ENCODE data around the gene SCO1.

SCO1 gene

GRCh38 chr17:10651927-10652326 lies 45.4 kb downstream of the SCO1 start:
- Histone ChIP-seq H3K4me2 (ENCODE audit: low read length) (no peak overlapping the region), H3K27me3 (ENCODE audit: control insufficient read depth, insufficient read depth, low read length) (no peaks in the 10 kb centered on the region), H3K4me1 (ENCODE audit: control insufficient read depth, insufficient read depth, low read length) (peaks cover 16% of the 10 kb centered on the region), H3K9me3 (replicated peaks; ENCODE audit: low read length) (no peaks in the 10 kb centered on the region), H3K4me3 (ENCODE audit: low read length) (no peak overlapping the region), H3K36me3 (ENCODE audit: insufficient read depth, low read length) (no peaks in the 10 kb centered on the region), H3K9ac (ENCODE audit: low read depth, low read length) (no peak overlapping the region)

- no peak overlapping the region for H3K4me2 ChIP-seq (ENCODE audit: low read length)
- no peaks in the 10 kb centered on the region for H3K27me3 ChIP-seq (ENCODE audit: control insufficient read depth, insufficient read depth, low read length)
- H3K4me3 ChIP-seq (ENCODE audit: low read length) = no peak overlapping the region
Observed at GRCh38 chr17:10649602-10650001, 47.7 kb downstream of the SCO1 start.

GRCh38 chr17:10648956-10649355 lies 48.4 kb downstream of the SCO1 start:
- no peak overlapping the region for H3K4me2 ChIP-seq (ENCODE audit: low read length)
- no peaks in the 10 kb centered on the region for H3K36me3 ChIP-seq (ENCODE audit: insufficient read depth, low read length)
- H3K4me1 ChIP-seq (ENCODE audit: control insufficient read depth, insufficient read depth, low read length) = peaks cover 16% of the 10 kb centered on the region
- H3K9ac ChIP-seq (ENCODE audit: low read depth, low read length) = no peak overlapping the region
- H3K4me3 ChIP-seq (ENCODE audit: low read length) = no peak overlapping the region
- no peaks in the 10 kb centered on the region for H3K27me3 ChIP-seq (ENCODE audit: control insufficient read depth, insufficient read depth, low read length)
- H3K9me3 ChIP-seq (replicated peaks; ENCODE audit: low read length) = no peaks in the 10 kb centered on the region

More at GRCh38 chr17:10649602-10650001, 47.7 kb downstream of the SCO1 start:
- Histone ChIP-seq H3K9me3 (replicated peaks; ENCODE audit: low read length) (no peaks in the 10 kb centered on the region), H3K9ac (ENCODE audit: low read depth, low read length) (no peak overlapping the region), H3K36me3 (ENCODE audit: insufficient read depth, low read length) (no peaks in the 10 kb centered on the region), H3K4me1 (ENCODE audit: control insufficient read depth, insufficient read depth, low read length) (peaks cover 16% of the 10 kb centered on the region)

- no peak overlapping the region for H3K9ac ChIP-seq (ENCODE audit: low read depth, low read length)
- no peaks in the 10 kb centered on the region for H3K9me3 ChIP-seq (replicated peaks; ENCODE audit: low read length)
Observed at GRCh38 chr17:10648381-10648780, 49.0 kb downstream of the SCO1 start.

GRCh38 chr17:10646392-10646990 lies 50.8 kb downstream of the SCO1 start:
- Histone ChIP-seq H3K36me3 (ENCODE audit: insufficient read depth, low read length) (no peaks in the 10 kb centered on the region), H3K4me1 (ENCODE audit: control insufficient read depth, insufficient read depth, low read length) (peaks cover 8% of the 10 kb centered on the region), H3K4me3 (ENCODE audit: low read length) (no peak overlapping the region), H3K9ac (ENCODE audit: low read depth, low read length) (no peak overlapping the region), H3K9me3 (replicated peaks; ENCODE audit: low read length) (no peaks in the 10 kb centered on the region), H3K4me2 (ENCODE audit: low read length) (no peak overlapping the region), H3K27me3 (ENCODE audit: control insufficient read depth, insufficient read depth, low read length) (no peaks in the 10 kb centered on the region)

More at GRCh38 chr17:10648381-10648780, 49.0 kb downstream of the SCO1 start:
- Histone ChIP-seq H3K27me3 (ENCODE audit: control insufficient read depth, insufficient read depth, low read length) (no peaks in the 10 kb centered on the region), H3K4me1 (ENCODE audit: control insufficient read depth, insufficient read depth, low read length) (peaks cover 15% of the 10 kb centered on the region), H3K4me2 (ENCODE audit: low read length) (no peak overlapping the region), H3K36me3 (ENCODE audit: insufficient read depth, low read length) (no peaks in the 10 kb centered on the region), H3K4me3 (ENCODE audit: low read length) (no peak overlapping the region)

- H3K36me3 ChIP-seq (ENCODE audit: insufficient read depth, low read length) = no peaks in the 10 kb centered on the region
- H3K4me1 ChIP-seq (ENCODE audit: control insufficient read depth, insufficient read depth, low read length) = no peaks in the 10 kb centered on the region
- H3K9ac ChIP-seq (ENCODE audit: low read depth, low read length) = no peak overlapping the region
- H3K4me3 ChIP-seq (ENCODE audit: low read length) = no peak overlapping the region
- H3K27me3 ChIP-seq (ENCODE audit: control insufficient read depth, insufficient read depth, low read length) = no peaks in the 10 kb centered on the region
- H3K4me2 ChIP-seq (ENCODE audit: low read length) = no peak overlapping the region
- H3K9me3 ChIP-seq (replicated peaks; ENCODE audit: low read length) = no peaks in the 10 kb centered on the region
Observed at GRCh38 chr17:10640475-10640874, 56.9 kb downstream of the SCO1 start.

GRCh38 chr17:10638151-10638550 lies 59.2 kb downstream of the SCO1 start:
- Histone ChIP-seq H3K4me3 (ENCODE audit: low read length) (no peak overlapping the region), H3K27me3 (ENCODE audit: control insufficient read depth, insufficient read depth, low read length) (no peaks in the 10 kb centered on the region), H3K9ac (ENCODE audit: low read depth, low read length) (no peak overlapping the region), H3K9me3 (replicated peaks; ENCODE audit: low read length) (no peaks in the 10 kb centered on the region), H3K4me2 (ENCODE audit: low read length) (no peak overlapping the region), H3K4me1 (ENCODE audit: control insufficient read depth, insufficient read depth, low read length) (no peaks in the 10 kb centered on the region), H3K36me3 (ENCODE audit: insufficient read depth, low read length) (no peaks in the 10 kb centered on the region)

GRCh38 chr17:10635290-10635689 lies 62.0 kb downstream of the SCO1 start:
- H3K4me1 ChIP-seq (ENCODE audit: control insufficient read depth, insufficient read depth, low read length) = no peaks in the 10 kb centered on the region
- H3K9ac ChIP-seq (ENCODE audit: low read depth, low read length) = no peak overlapping the region
- no peaks in the 10 kb centered on the region for H3K9me3 ChIP-seq (replicated peaks; ENCODE audit: low read length)
- H3K4me3 ChIP-seq (ENCODE audit: low read length) = no peak overlapping the region
- no peak overlapping the region for H3K4me2 ChIP-seq (ENCODE audit: low read length)
- no peaks in the 10 kb centered on the region for H3K36me3 ChIP-seq (ENCODE audit: insufficient read depth, low read length)
- no peaks in the 10 kb centered on the region for H3K27me3 ChIP-seq (ENCODE audit: control insufficient read depth, insufficient read depth, low read length)

GRCh38 chr17:10633738-10634379 lies 63.5 kb downstream of the SCO1 start:
- Histone ChIP-seq H3K4me1 (ENCODE audit: control insufficient read depth, insufficient read depth, low read length) (no peaks in the 10 kb centered on the region), H3K4me3 (ENCODE audit: low read length) (no peak overlapping the region), H3K36me3 (ENCODE audit: insufficient read depth, low read length) (no peaks in the 10 kb centered on the region), H3K27me3 (ENCODE audit: control insufficient read depth, insufficient read depth, low read length) (no peaks in the 10 kb centered on the region), H3K4me2 (ENCODE audit: low read length) (no peak overlapping the region), H3K9me3 (replicated peaks; ENCODE audit: low read length) (no peaks in the 10 kb centered on the region), H3K9ac (ENCODE audit: low read depth, low read length) (no peak overlapping the region)

GRCh38 chr17:10631701-10632100 lies 65.6 kb downstream of the SCO1 start:
- Histone ChIP-seq H3K27me3 (ENCODE audit: control insufficient read depth, insufficient read depth, low read length) (no peaks in the 10 kb centered on the region), H3K4me1 (ENCODE audit: control insufficient read depth, insufficient read depth, low read length) (no peaks in the 10 kb centered on the region), H3K9me3 (replicated peaks; ENCODE audit: low read length) (no peaks in the 10 kb centered on the region), H3K36me3 (ENCODE audit: insufficient read depth, low read length) (no peaks in the 10 kb centered on the region), H3K9ac (ENCODE audit: low read depth, low read length) (no peak overlapping the region), H3K4me2 (ENCODE audit: low read length) (no peak overlapping the region), H3K4me3 (ENCODE audit: low read length) (no peak overlapping the region)

GRCh38 chr17:10631048-10631700 lies 66.2 kb downstream of the SCO1 start:
- no peak overlapping the region for H3K4me2 ChIP-seq (ENCODE audit: low read length)
- no peaks in the 10 kb centered on the region for H3K9me3 ChIP-seq (replicated peaks; ENCODE audit: low read length)
- H3K9ac ChIP-seq (ENCODE audit: low read depth, low read length) = no peak overlapping the region
- no peaks in the 10 kb centered on the region for H3K36me3 ChIP-seq (ENCODE audit: insufficient read depth, low read length)
- no peak overlapping the region for H3K4me3 ChIP-seq (ENCODE audit: low read length)
- no peaks in the 10 kb centered on the region for H3K27me3 ChIP-seq (ENCODE audit: control insufficient read depth, insufficient read depth, low read length)
- no peaks in the 10 kb centered on the region for H3K4me1 ChIP-seq (ENCODE audit: control insufficient read depth, insufficient read depth, low read length)

GRCh38 chr17:10629706-10630105 lies 67.6 kb downstream of the SCO1 start:
- Histone ChIP-seq H3K4me3 (ENCODE audit: low read length) (no peak overlapping the region), H3K4me2 (ENCODE audit: low read length) (no peak overlapping the region), H3K4me1 (ENCODE audit: control insufficient read depth, insufficient read depth, low read length) (no peaks in the 10 kb centered on the region), H3K9me3 (replicated peaks; ENCODE audit: low read length) (no peaks in the 10 kb centered on the region), H3K27me3 (ENCODE audit: control insufficient read depth, insufficient read depth, low read length) (peaks cover 6% of the 10 kb centered on the region), H3K36me3 (ENCODE audit: insufficient read depth, low read length) (no peaks in the 10 kb centered on the region), H3K9ac (ENCODE audit: low read depth, low read length) (no peak overlapping the region)
